Common myeloid progenitor, CD34-positive (primary cell): ENCODE results near the gene LSAMP.

Experiments used
- CTCF ChIA-PET: fragments of 350-600 bp; sonication (Branson Sonifier 250); formaldehyde crosslinking; loops from one replicate; lab custom pipeline; 2021; ENCODE audit warnings: antibody characterized with exemption; lab: Charles Lee
- POLR2A ChIA-PET: fragments of 350-600 bp; sonication (Branson Sonifier 250); formaldehyde crosslinking; loops from one replicate; lab custom pipeline; 2021; ENCODE audit warnings: antibody characterized with exemption; lab: Charles Lee
- DNase-seq, 3 donors: peaks; one replicate each; pipeline versions ENCODE4 v3.0.0 to v3.0.0-alpha.2; 2013
- H3K27ac ChIP-seq, 2 experiments: 1 replicate in 1 of 2; 2 replicates in 1 of 2; pipeline ENCODE4 v1.7.0; 2013; ENCODE audit warnings: inconsistent platforms in 2 of 2, low read length in 2 of 2, mild to moderate bottlenecking in 2 of 2, low read depth in 1 of 2, moderate library complexity in 1 of 2; ENCODE audit not compliant: severe bottlenecking in 2 of 2, insufficient read depth in 1 of 2, poor library complexity in 1 of 2
- H3K27me3 ChIP-seq, 5 experiments: replicated peaks in 2 of 5; 1 replicate in 3 of 5; 2 replicates in 2 of 5; pipeline versions ENCODE4 v1.6.1 to v1.7.0; 2013; ENCODE audit warnings: low read length in 4 of 5, mild to moderate bottlenecking in 2 of 5, moderate library complexity in 2 of 5, inconsistent platforms in 1 of 5; ENCODE audit not compliant: insufficient read depth in 5 of 5, control insufficient read depth in 4 of 5
- H3K36me3 ChIP-seq, 4 experiments: 1 replicate in 2 of 4; 2 replicates in 2 of 4; pipeline versions ENCODE4 v1.6.1 to v1.7.0; 2013; ENCODE audit warnings: low read length in 3 of 4, control low read depth in 1 of 4, mild to moderate bottlenecking in 1 of 4; ENCODE audit not compliant: control insufficient read depth in 4 of 4, insufficient read depth in 4 of 4
- H3K4me1 ChIP-seq, 4 experiments: 1 replicate in 3 of 4; 2 replicates in 1 of 4; pipeline versions ENCODE4 v1.6.1 to v1.7.1; 2013; ENCODE audit warnings: low read length in 3 of 4, mild to moderate bottlenecking in 3 of 4, control low read depth in 1 of 4, inconsistent platforms in 1 of 4, moderate library complexity in 1 of 4; ENCODE audit not compliant: control insufficient read depth in 4 of 4, insufficient read depth in 4 of 4; ENCODE audit errors: control extremely low read depth in 1 of 4
- H3K4me3 ChIP-seq, 7 experiments: 1 replicate in 4 of 7; 2 replicates in 3 of 7; pipeline versions ENCODE4 v1.5.1 to v1.7.0; 2013; ENCODE audit warnings: mild to moderate bottlenecking in 7 of 7, low read length in 6 of 7, moderate library complexity in 6 of 7, inconsistent platforms in 2 of 7, low read depth in 2 of 7, control low read depth in 1 of 7; ENCODE audit not compliant: insufficient read depth in 4 of 7, control insufficient read depth in 1 of 7; ENCODE audit errors: extremely low read depth in 1 of 7
- H3K9me3 ChIP-seq, 5 experiments: 1 replicate in 4 of 5; 2 replicates in 1 of 5; pipeline versions ENCODE4 v1.6.1 to v1.7.1; 2013; ENCODE audit warnings: low read length in 4 of 5, mild to moderate bottlenecking in 2 of 5, inconsistent platforms in 1 of 5, low read depth in 1 of 5, moderate library complexity in 1 of 5; ENCODE audit not compliant: control insufficient read depth in 4 of 5, insufficient read depth in 2 of 5; ENCODE audit errors: control extremely low read depth in 1 of 5
- WGBS: methylation state at CpG from one replicate; pipeline ENCODE4 v1.1.5; 2013; ENCODE audit not compliant: insufficient coverage; 5-methylcytosine and 5-hydroxymethylcytosine counted together

The LSAMP gene

DNA sequence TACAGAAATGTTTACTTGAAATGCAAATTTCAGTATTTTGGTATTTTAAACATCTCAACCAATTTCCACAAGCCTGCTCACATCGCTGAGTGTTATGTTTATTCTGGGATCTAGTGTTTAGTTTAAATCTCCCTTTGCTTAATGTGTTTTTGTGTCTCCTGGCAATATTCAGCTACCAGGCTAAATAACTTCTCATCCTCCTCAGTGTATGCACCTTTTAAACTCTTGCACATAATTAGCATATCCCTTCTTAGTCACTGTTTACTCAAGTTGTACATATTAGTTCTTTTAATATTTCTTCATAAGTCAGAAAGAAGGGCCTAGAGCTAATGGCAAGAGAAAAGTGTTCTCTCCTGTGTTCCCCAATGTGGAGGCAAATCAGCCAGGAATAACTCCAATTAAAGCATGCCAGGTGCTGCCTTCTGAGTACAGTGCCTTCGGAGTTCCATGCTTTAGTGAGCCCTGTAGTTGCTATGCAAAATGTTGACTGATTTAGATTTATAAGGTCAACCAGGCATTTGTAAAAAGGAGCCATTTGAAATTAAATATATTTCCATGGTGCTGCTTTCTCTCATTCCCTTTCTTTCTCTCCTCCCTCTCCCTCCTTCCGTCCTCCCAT is 587.7 kb downstream of the LSAMP start:
- Histone ChIP-seq H3K4me3 (no peak overlapping the region), H3K27ac (no peak overlapping the region), H3K27me3 (peaks cover 0 to 7% (median 4%) of the 10 kb centered on the region in 5 experiments), H3K4me1 (no peaks in the 10 kb centered on the region), H3K9me3 (no peaks in the 10 kb centered on the region), H3K36me3 (no peaks in the 10 kb centered on the region)
- DNase-seq = no peak
- POLR2A ChIA-PET = no interaction called here
- CTCF ChIA-PET = interaction anchor here (1.3 kb wide), 1 partner anchor 22 kb away, joined by 3 read pairs; no protein-coding TSS in a partner anchor
- WGBS = 100% methylated on average over 1 of the region's 3 CpGs

DNA sequence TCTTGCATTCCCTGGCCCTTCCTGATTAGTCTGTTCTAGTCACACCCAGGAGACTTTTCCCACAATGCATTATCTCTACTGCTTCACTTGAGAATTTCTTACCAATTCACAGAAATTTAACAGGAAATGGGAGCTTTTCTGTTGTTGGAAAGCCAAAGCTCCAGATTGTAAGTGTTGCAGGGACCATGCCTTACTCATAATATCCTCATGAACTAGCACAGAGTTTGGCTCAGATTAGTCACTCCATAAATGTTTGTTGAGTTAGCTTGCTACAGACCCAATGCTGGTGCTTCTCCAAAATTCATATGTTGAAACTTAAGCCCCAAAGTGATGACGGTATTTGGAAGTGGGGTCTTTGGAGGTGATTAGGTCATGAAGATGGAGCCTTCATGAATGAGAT is 589.4 kb downstream of the LSAMP start:
- H3K4me3 ChIP-seq = no peak overlapping the region
- no peaks in the 10 kb centered on the region for H3K4me1 ChIP-seq
- no peaks in the 10 kb centered on the region for H3K9me3 ChIP-seq
- no peak for DNase-seq
- H3K27me3 ChIP-seq = peaks cover 0 to 7% (median 4%) of the 10 kb centered on the region in 5 experiments
- WGBS = 100% methylated on average over 1 of the region's 1 CpG
- no peak overlapping the region for H3K27ac ChIP-seq
- ChIA-PET CTCF (no interaction called here), POLR2A (no interaction called here)
- no peaks in the 10 kb centered on the region for H3K36me3 ChIP-seq

- H3K4me1 ChIP-seq = no peaks in the 10 kb centered on the region
- ChIA-PET POLR2A (no interaction called here), CTCF (no interaction called here)
- peaks cover 0 to 2% (median 0%) of the 10 kb centered on the region in 5 experiments for H3K27me3 ChIP-seq
- H3K9me3 ChIP-seq = no peaks in the 10 kb centered on the region
- DNase-seq = no peak
- H3K36me3 ChIP-seq = no peaks in the 10 kb centered on the region
- H3K27ac ChIP-seq = no peak overlapping the region
- no peak overlapping the region for H3K4me3 ChIP-seq
Observed at GRCh38 chr3:115853104-115853503, 592.2 kb downstream of the LSAMP start.

- Histone ChIP-seq H3K36me3 (no peaks in the 10 kb centered on the region), H3K9me3 (no peaks in the 10 kb centered on the region), H3K27ac (no peak overlapping the region), H3K4me1 (no peaks in the 10 kb centered on the region), H3K27me3 (peaks cover 0 to 2% (median 0%) of the 10 kb centered on the region in 5 experiments), H3K4me3 (no peak overlapping the region)
- no peak for DNase-seq
- POLR2A ChIA-PET = interaction anchor here (0.7 kb wide), 1 partner anchor 1347 kb away, joined by 3 read pairs; no protein-coding TSS in a partner anchor
- CTCF ChIA-PET = no interaction called here
- WGBS = 100% methylated on average over 4 of the region's 4 CpGs
Observed at GRCh38 chr3:115852278-115852677, 593.0 kb downstream of the LSAMP start.

DNA sequence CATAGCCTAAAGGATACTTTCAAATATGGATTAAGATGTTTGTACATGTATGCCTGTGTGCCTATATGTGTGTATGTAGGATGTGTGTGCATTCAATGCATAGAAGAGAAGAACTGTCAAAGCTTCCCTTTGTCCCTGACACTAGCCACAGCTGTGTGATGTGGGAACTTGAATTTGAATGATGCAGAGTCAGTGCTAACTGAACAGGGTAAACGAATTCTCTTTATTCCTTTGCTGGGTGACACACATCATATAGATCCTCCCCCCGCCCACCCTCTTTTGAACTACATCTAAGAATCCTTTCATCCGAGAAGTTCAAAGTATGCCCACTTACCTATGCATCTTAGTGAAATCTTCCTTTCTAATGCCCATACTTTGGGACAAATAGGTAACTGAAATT is 593.7 kb downstream of the LSAMP start:
- ChIA-PET CTCF (no interaction called here), POLR2A (no interaction called here)
- Histone ChIP-seq H3K4me1 (no peaks in the 10 kb centered on the region), H3K9me3 (no peaks in the 10 kb centered on the region), H3K27me3 (peaks cover 0 to 2% (median 0%) of the 10 kb centered on the region in 5 experiments), H3K36me3 (no peaks in the 10 kb centered on the region), H3K4me3 (no peak overlapping the region), H3K27ac (no peak overlapping the region)
- WGBS = 100% methylated on average over 1 of the region's 3 CpGs
- no peak for DNase-seq

- Histone ChIP-seq H3K4me1 (no peaks in the 10 kb centered on the region), H3K4me3 (no peak overlapping the region), H3K27ac (no peak overlapping the region), H3K9me3 (no peaks in the 10 kb centered on the region), H3K27me3 (peaks cover 0 to 2% (median 0%) of the 10 kb centered on the region in 5 experiments), H3K36me3 (no peaks in the 10 kb centered on the region)
- ChIA-PET POLR2A (no interaction called here), CTCF (no interaction called here)
- no peak for DNase-seq
- WGBS = 100% methylated on average over 1 of the region's 1 CpG
Observed at GRCh38 chr3:115848641-115849040, 596.6 kb downstream of the LSAMP start.

DNA sequence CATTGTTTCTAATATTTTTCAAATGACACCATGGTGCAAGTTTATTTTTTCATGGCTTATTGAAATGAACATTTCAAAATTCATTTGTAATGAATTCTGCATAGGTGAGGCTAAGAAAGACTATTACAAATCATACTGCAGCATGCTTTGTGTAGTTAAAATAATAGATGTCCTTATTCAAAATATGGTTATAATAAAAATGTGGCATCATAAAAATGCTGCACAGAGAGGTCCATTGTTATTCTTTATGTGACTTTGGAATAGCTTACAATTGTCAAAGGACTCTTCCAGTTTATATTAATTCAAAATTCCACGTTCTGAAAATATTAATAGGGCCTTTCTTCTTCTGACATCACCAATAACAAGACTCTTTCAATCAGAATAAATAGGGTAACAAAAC is 599.3 kb downstream of the LSAMP start:
- no peak for DNase-seq
- ChIA-PET CTCF (interaction anchor here (0.8 to 1.6 kb wide), 3 partner anchors 8 to 19 kb away, joined by 3 to 4 read pairs (median 4); no protein-coding TSS in a partner anchor), POLR2A (no interaction called here)
- Histone ChIP-seq H3K4me1 (no peaks in the 10 kb centered on the region), H3K27me3 (no peaks in the 10 kb centered on the region), H3K4me3 (no peak overlapping the region), H3K9me3 (no peaks in the 10 kb centered on the region), H3K36me3 (no peaks in the 10 kb centered on the region), H3K27ac (no peak overlapping the region)
- no CpG with 5 or more reads among the region's 1 CpG for WGBS
